K562 (cell line): ENCODE results near the gene GNAQ. TPM values are rescaled to one million over a fixed set of nuclear protein-coding genes. Genes with fewer than 3 reads are reported as not detected.

Experiments used
- ATAC-seq: fragments of 200-7000 bp; cut with Tn5 transposase; 3 replicates; pipeline ENCODE4 v1.9.1; 2020; ENCODE audit warnings: moderate library complexity
- BruUV-seq: library from RNA; stranded (reverse); fragments of 400-500 nt; replicated peaks from 2 replicates; lab custom pipeline; 2021; lab: Mats Ljungman, UMichigan
- CTCF ChIA-PET: fragments of 300-600 bp; formaldehyde crosslinking; extraction: SDS; loops from one replicate; lab custom pipeline; 2021; ENCODE audit warnings: low intra/inter-chr PET ratio; lab: Yijun Ruan, JAX
- POLR2A ChIA-PET: fragments of 300-600, 350-650 bp; sonication (Branson Sonifier 250); formaldehyde crosslinking; extraction: SDS; loops from one replicate; lab custom pipeline; 2021; ENCODE audit warnings: antibody characterized with exemption, inconsistent platforms; lab: Yijun Ruan, JAX
- DNase-seq, 4 experiments: peaks; one replicate each; pipeline versions ENCODE4 v3.0.0 to v3.0.0-alpha.2; 2011 to 2018; ENCODE audit warnings: low spot score in 3 of 4, mixed read lengths in 3 of 4; ENCODE audit errors: extremely low read depth in 1 of 4
- FAIRE-seq: peaks from 2 replicates; lab custom pipeline; 2011; peaks lifted over from hg19 to GRCh38; lab: Jason Lieb, UNC
- H2AFZ ChIP-seq: 2 replicates; pipeline ENCODE4 v1.6.0; 2011; ENCODE audit warnings: low read depth, low read length, control low read depth, inconsistent platforms
- H3K27ac ChIP-seq: fragments of 200-600 bp; 3 replicates; pipeline ENCODE4 v1.8.0; 2011; ENCODE audit warnings: low read depth, mild to moderate bottlenecking, control low read depth, inconsistent platforms, low read length, moderate library complexity, mixed read lengths; ENCODE audit errors: extremely low read depth
- H3K27me3 ChIP-seq, 2 experiments: fragments of 300-600 bp in 1 of 2; 2 replicates in 1 of 2; 3 replicates in 1 of 2; pipeline versions ENCODE4 v1.6.0 to v1.8.0; 2011; ENCODE audit warnings: inconsistent platforms in 2 of 2, low read length in 2 of 2, mild to moderate bottlenecking in 1 of 2, mixed read lengths in 1 of 2, moderate library complexity in 1 of 2; ENCODE audit not compliant: control insufficient read depth in 2 of 2, insufficient read depth in 2 of 2
- H3K36me3 ChIP-seq: fragments of 300-600 bp; 3 replicates; pipeline ENCODE4 v1.8.0; 2011; ENCODE audit warnings: mild to moderate bottlenecking, low read length, inconsistent platforms; ENCODE audit not compliant: control insufficient read depth, insufficient read depth
- H3K4me1 ChIP-seq, 2 experiments: fragments of 200-600 bp in 1 of 2; replicated peaks in 1 of 2; 2 replicates in 1 of 2; 3 replicates in 1 of 2; pipeline versions ENCODE4 v1.5.1 to v1.8.0; 2011; ENCODE audit warnings: inconsistent platforms in 2 of 2, low read length in 2 of 2, mild to moderate bottlenecking in 1 of 2, mixed read lengths in 1 of 2, moderate library complexity in 1 of 2; ENCODE audit not compliant: control insufficient read depth in 2 of 2, insufficient read depth in 2 of 2
- H3K4me2 ChIP-seq: 2 replicates; pipeline ENCODE4 v1.6.1; 2011; ENCODE audit warnings: low read length, control low read depth, inconsistent platforms, mixed read lengths; ENCODE audit not compliant: insufficient read depth
- H3K4me3 ChIP-seq: fragments of 200-600 bp; sonication (generic), shearing (Covaris generic); 2 replicates; pipeline ENCODE4 v1.5.1; 2016; ENCODE audit warnings: control low read depth, inconsistent platforms
- H3K79me2 ChIP-seq: fragments of 200-600 bp; 3 replicates; pipeline ENCODE4 v1.8.0; 2011; ENCODE audit warnings: low read length, inconsistent platforms; ENCODE audit not compliant: control insufficient read depth, insufficient read depth
- H3K9ac ChIP-seq, 2 experiments: 2 replicates each; pipeline versions ENCODE4 v1.6.0 to v1.6.1; 2011; ENCODE audit warnings: low read depth in 2 of 2, low read length in 2 of 2, control low read depth in 1 of 2, inconsistent platforms in 1 of 2, mild to moderate bottlenecking in 1 of 2, mixed read lengths in 1 of 2; ENCODE audit not compliant: insufficient read depth in 1 of 2
- H3K9me1 ChIP-seq: one replicate; pipeline ENCODE4 v1.6.0; 2011; ENCODE audit warnings: inconsistent platforms, mild to moderate bottlenecking, low read length, moderate library complexity; ENCODE audit not compliant: control insufficient read depth, insufficient read depth
- H3K9me3 ChIP-seq: replicated peaks from 2 replicates; pipeline ENCODE4 v1.5.1; 2011; ENCODE audit warnings: low read depth, low read length, inconsistent platforms; ENCODE audit not compliant: control insufficient read depth, insufficient read depth
- H4K20me1 ChIP-seq: replicated peaks from 2 replicates; pipeline ENCODE4 v1.6.1; 2011; ENCODE audit warnings: low read length, inconsistent platforms, mixed read lengths; ENCODE audit not compliant: control insufficient read depth, insufficient read depth
- ARID2 ChIP-seq: fragments of 450-650 bp; IDR thresholded peaks from 2 replicates; pipeline ENCODE4 v1.6.1; 2017; ENCODE audit warnings: antibody characterized with exemption, mild to moderate bottlenecking
- ASH1L ChIP-seq: fragments of 450-650 bp; IDR thresholded peaks from 2 replicates; pipeline ENCODE4 v1.6.1; 2018; ENCODE audit warnings: borderline replicate concordance, mild to moderate bottlenecking, low read depth; ENCODE audit not compliant: partially characterized antibody
- ATF4 ChIP-seq: fragments of 450-650 bp; formaldehyde crosslinking; IDR thresholded peaks from 2 replicates; pipeline ENCODE4 v1.4.0; 2022; ENCODE audit warnings: mild to moderate bottlenecking, moderate library complexity
- CBFA2T3 ChIP-seq: fragments of 450-650 bp; IDR thresholded peaks from 2 replicates; pipeline ENCODE4 v1.6.1; 2017
- FOXK1 ChIP-seq: sonication (generic); formaldehyde crosslinking; IDR thresholded peaks from 2 replicates; pipeline ENCODE4 v1.8.0; 2022; ENCODE audit warnings: missing genetic modification reagents, mild to moderate bottlenecking, borderline replicate concordance
- GATA2 ChIP-seq: sonication (generic); formaldehyde crosslinking; IDR thresholded peaks from 2 replicates; pipeline ENCODE4 v1.4.0; 2020; ENCODE audit warnings: mild to moderate bottlenecking, missing genetic modification reagents
- KLF6 ChIP-seq: fragments of 250-450 bp; sonication (Bioruptor Pico); IDR thresholded peaks from 2 replicates; pipeline ENCODE4 v1.4.0; 2020; ENCODE audit warnings: mild to moderate bottlenecking, moderate library complexity, borderline replicate concordance
- NFYB ChIP-seq: IDR thresholded peaks from 2 replicates; pipeline ENCODE4 v1.6.1; 2011; ENCODE audit warnings: mild to moderate bottlenecking, moderate library complexity; ENCODE audit not compliant: insufficient read length; ENCODE audit errors: extremely low read depth
- POLR3A ChIP-seq: IDR thresholded peaks from 2 replicates; pipeline ENCODE4 v1.6.1; 2011; ENCODE audit warnings: borderline replicate concordance, mild to moderate bottlenecking, moderate library complexity; ENCODE audit not compliant: insufficient read length, insufficient read depth; ENCODE audit errors: extremely low read depth
- PRDM10 ChIP-seq: fragments of 450-650 bp; IDR thresholded peaks from 2 replicates; pipeline ENCODE4 v1.6.1; 2018; ENCODE audit not compliant: partially characterized antibody
- PTBP1 ChIP-seq: fragments of 200-400 bp; formaldehyde crosslinking; IDR thresholded peaks from 2 replicates; pipeline ENCODE4 v1.6.1; 2017; ENCODE audit warnings: low read depth, low read length
- RBM22 ChIP-seq: fragments of 200-400 bp; formaldehyde crosslinking; IDR thresholded peaks from 2 replicates; pipeline ENCODE4 v1.6.1; 2018; ENCODE audit warnings: low read length, low read depth; ENCODE audit not compliant: poor library complexity, severe bottlenecking
- SETDB1 ChIP-seq: IDR thresholded peaks from one replicate; pipeline ENCODE4 v1.6.1; 2012; ENCODE audit warnings: low read length, control low read depth, inconsistent platforms
- SIRT6 ChIP-seq: IDR thresholded peaks from one replicate; pipeline ENCODE4 v1.6.1; 2012; ENCODE audit warnings: low read depth, mild to moderate bottlenecking, control low read depth, inconsistent platforms, low read length, moderate library complexity
- ZNF146 ChIP-seq: IDR thresholded peaks from one replicate; pipeline ENCODE4 v1.6.1; 2018; ENCODE audit warnings: missing compliant biosample characterization; ENCODE audit not compliant: unreplicated experiment
- WGBS: fragments of 100-300 bp; shearing (Covaris generic); methylation state at CpG from one replicate; pipeline ENCODE4 v1.1.6; 2016; ENCODE audit warnings: low coverage, mixed read lengths; ENCODE audit not compliant: insufficient coverage; ENCODE audit errors: missing lambda C conversion rate; 5-methylcytosine and 5-hydroxymethylcytosine counted together
- in situ Hi-C: fragments of 300-500 bp; cut with MboI; formaldehyde crosslinking; loops from 4 replicates; pipeline ENCODE4 v1.15.0; 2018; ENCODE audit warnings: inconsistent platforms, mixed read lengths
- intact Hi-C: fragments of 100-400 bp; cut with micrococcal nuclease; formaldehyde crosslinking; loops from 2 replicates; pipeline ENCODE4 v1.14.2; 2022
- polyA plus RNA-seq, 8 experiments: library from polyadenylated mRNA; depleted of rRNA in 4 of 8; stranded (reverse) in 5 of 8; unstranded in 3 of 8; fragments of >200 nt; fragmentation: Nextera tagmentation in 2 of 8; fragmentation: Illumina TruSeq in 1 of 8; extraction: Ambion mirVana in 2 of 8; extraction: Trizol in 1 of 8; gene quantifications; 2 replicates each; pipeline versions ENCODE4 v1.2.1 to v1.2.3, GENCODE V29; 2011 to 2014; ENCODE audit warnings: inconsistent platforms in 1 of 8, missing spikeins in 1 of 8
- total RNA-seq, 7 experiments: library from RNA; depleted of rRNA in 6 of 7; stranded (reverse); fragments of >200 nt in 6 of 7; fragmentation: Illumina TruSeq in 2 of 7; extraction: Trizol in 2 of 7; gene quantifications; 2 replicates each; pipeline versions ENCODE4 v1.2.1 to v1.2.3, GENCODE V29; 2011 to 2021; ENCODE audit warnings: low replicate concordance in 1 of 7

GNAQ gene
- total and polyA plus RNA-seq, 9 of the 15 experiments (the other 6 are each of a cell fraction or from before 2014, with no cell fraction given) = 4.8 to 27.9 (median 17.5) TPM

GRCh38 chr9:77960356-77961153 lies 71.1 kb downstream of the GNAQ start:
- Histone ChIP-seq H3K79me2 (peaks cover 99% of the 10 kb centered on the region), H3K9ac (peak overlapping the region; percentile 45 to 47; a peak in 2 of 4 replicates), H3K4me3 (no peak overlapping the region), H3K4me2 (peak overlapping the region; percentile 34; the same call in 1 of the 2 replicates), H3K27ac (peak overlapping the region; percentile 67; the same call in 2 of the 3 replicates), H3K4me1 (peaks cover 0 to 42% of the 10 kb centered on the region in 2 experiments; a peak in 4 of 5 replicates), H3K9me1 (no peaks in the 10 kb centered on the region), H3K27me3 (no peaks in the 10 kb centered on the region), H2AFZ (no peak overlapping the region), H3K9me3 (no peaks in the 10 kb centered on the region), H3K36me3 (no peaks in the 10 kb centered on the region), H4K20me1 (no peaks in the 10 kb centered on the region)
- peak; percentile 85 for ATAC-seq
- no TSS peak for BruUV-seq
- FAIRE-seq = peak; percentile 79
- ChIA-PET POLR2A (interaction anchor here (0.6 to 0.7 kb wide), 2 partner anchors 17 to 1567 kb away, joined by 3 read pairs; no protein-coding TSS in a partner anchor), CTCF (no interaction called here)
- peak; percentile 18 to 69 (median 39) for DNase-seq
- in situ Hi-C loops = no loop called here
- 10% methylated on average over 5 of the region's 5 CpGs for WGBS
- intact Hi-C loops = no loop called here
- TF ChIP-seq POLR3A (no peak), NFYB (peak; percentile 17), FOXK1 (no peak), KLF6 (CRISPR knock-in tag) (no peak), ZNF146 (no peak), PRDM10 (no peak), SETDB1 (no peak), ATF4 (CRISPR knock-in tag) (no peak), ASH1L (no peak), CBFA2T3 (0 out of 2 replicates have a peak, but pooled peaks have one; percentile 18), ARID2 (no peak), SIRT6 (no peak), PTBP1 (no peak), GATA2 (CRISPR knock-in tag) (no peak), RBM22 (no peak)
